ENCODE measurements around the gene CCM2L.

CCM2L gene

GRCh38 chr20:31981784-31982183 lies 28.5 kb upstream of the CCM2L start:
- no peak for TF ChIP-seq CTCF (IDR thresholded peaks at IDR 0.05; ENCODE audit: low read depth, low read length)
- H3K4me3 ChIP-seq (ENCODE audit: low read depth, low read length) = no peak overlapping the region

GRCh38 chr20:31984981-31985471 lies 25.2 kb upstream of the CCM2L start:
- no peak for TF ChIP-seq CTCF (IDR thresholded peaks at IDR 0.05; ENCODE audit: low read depth, low read length)

GRCh38 chr20:31987744-31988143 lies 22.5 kb upstream of the CCM2L start:
- no peak for TF ChIP-seq CTCF (IDR thresholded peaks at IDR 0.05; ENCODE audit: low read depth, low read length)
- H3K4me3 ChIP-seq (ENCODE audit: low read depth, low read length) = no peak overlapping the region

More at GRCh38 chr20:31984981-31985471, 25.2 kb upstream of the CCM2L start:
- H3K4me3 ChIP-seq (ENCODE audit: low read depth, low read length) = no peak overlapping the region

GRCh38 chr20:31988430-31989015 lies 21.7 kb upstream of the CCM2L start:
- no peak overlapping the region for H3K4me3 ChIP-seq (ENCODE audit: low read depth, low read length)
- TF ChIP-seq CTCF (IDR thresholded peaks at IDR 0.05; ENCODE audit: low read depth, low read length) = no peak

- no peak overlapping the region for H3K4me3 ChIP-seq (ENCODE audit: low read depth, low read length)
- TF ChIP-seq CTCF (IDR thresholded peaks at IDR 0.05; ENCODE audit: low read depth, low read length) = no peak
These were observed 21.1 kb upstream of the CCM2L start for GRCh38 chr20:31989030-31989645.

GRCh38 chr20:31990641-31991338 lies 19.4 kb upstream of the CCM2L start:
- no peak for TF ChIP-seq CTCF (IDR thresholded peaks at IDR 0.05; ENCODE audit: low read depth, low read length)
- no peak overlapping the region for H3K4me3 ChIP-seq (ENCODE audit: low read depth, low read length)

GRCh38 chr20:31991339-31991705 lies 18.9 kb upstream of the CCM2L start:
- TF ChIP-seq CTCF (IDR thresholded peaks at IDR 0.05; ENCODE audit: low read depth, low read length) = no peak
- no peak overlapping the region for H3K4me3 ChIP-seq (ENCODE audit: low read depth, low read length)

All from WI38 (cell line).